WERI-Rb-1 (cell line): ENCODE data around the gene GIMAP5.
"Not testable (repeated sequence)": the region's sequence is repeated elsewhere in the genome, so short reads cannot be mapped to it uniquely, and the experiment has no call there.

Experiments used
- DNase-seq: peaks from one replicate; pipeline ENCODE4 v3.0.0-alpha.2; 2020
- H3K27ac ChIP-seq: fragments of 250-450 bp; sonication (Bioruptor Pico); 2 replicates; pipeline ENCODE4 v1.5.1; 2020; ENCODE audit warnings: mild to moderate bottlenecking, moderate library complexity
- H3K27me3 ChIP-seq: fragments of 250-450 bp; sonication (Bioruptor Pico); 2 replicates; pipeline ENCODE4 v1.5.1; 2021; ENCODE audit warnings: mild to moderate bottlenecking, low read depth, moderate library complexity; ENCODE audit not compliant: insufficient read depth, severe bottlenecking
- H3K36me3 ChIP-seq: fragments of 250-450 bp; sonication (Bioruptor Pico); 2 replicates; pipeline ENCODE4 v1.5.1; 2020; ENCODE audit warnings: mild to moderate bottlenecking, moderate library complexity
- H3K4me3 ChIP-seq: 2 replicates; pipeline ENCODE4 v1.5.1; 2011; ENCODE audit warnings: low read depth, mild to moderate bottlenecking, control low read depth, low read length
- H3K9me3 ChIP-seq: fragments of 250-450 bp; sonication (Bioruptor Pico); 2 replicates; pipeline ENCODE4 v1.5.1; 2021; ENCODE audit warnings: mild to moderate bottlenecking, moderate library complexity; ENCODE audit not compliant: severe bottlenecking
- CTCF ChIP-seq: IDR thresholded peaks from 2 replicates; pipeline ENCODE4 v1.5.1; 2011; ENCODE audit warnings: low read depth, mild to moderate bottlenecking, control low read depth, inconsistent platforms, low read length

GIMAP5 gene

GRCh38 chr7:150756858-150757257 is 19.6 kb downstream of the GIMAP5 start:
- H3K9me3 ChIP-seq, result no peaks in the 10 kb centered on the region
- no peak for DNase-seq
- no peaks in the 10 kb centered on the region for H3K27me3 ChIP-seq
- H3K4me3 ChIP-seq, result no peak overlapping the region
- no peak overlapping the region for H3K27ac ChIP-seq
- H3K36me3 ChIP-seq, result no peaks in the 10 kb centered on the region
- TF ChIP-seq CTCF, result no peak

GRCh38 chr7:150759479-150759878 is 22.3 kb downstream of the GIMAP5 start:
- no peak for TF ChIP-seq CTCF
- no peaks in the 10 kb centered on the region for H3K27me3 ChIP-seq
- DNase-seq, result no peak
- H3K27ac ChIP-seq, result no peak overlapping the region
- H3K4me3 ChIP-seq, result no peak overlapping the region
- H3K9me3 ChIP-seq, result no peaks in the 10 kb centered on the region
- no peaks in the 10 kb centered on the region for H3K36me3 ChIP-seq

DNA sequence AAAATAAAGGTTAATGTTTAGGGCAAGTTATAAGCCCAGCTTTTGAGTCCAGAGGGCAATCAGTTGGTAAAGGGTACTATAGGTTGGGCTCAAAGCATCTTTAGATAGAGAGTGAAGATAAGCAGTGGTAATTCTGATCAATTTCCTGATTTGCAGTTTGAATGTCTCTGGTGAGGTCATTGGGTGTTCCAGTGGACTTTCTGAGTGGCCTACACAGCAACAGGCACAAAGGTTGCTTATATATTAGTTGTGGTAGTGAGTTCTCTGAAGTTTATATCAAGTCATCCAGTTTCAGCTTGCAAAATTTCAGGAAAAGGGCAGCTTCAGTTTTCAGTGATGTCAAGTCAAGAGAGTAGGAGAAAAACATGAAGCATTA is 29.1 kb downstream of the GIMAP5 start:
- H3K9me3 ChIP-seq, result no peaks in the 10 kb centered on the region
- H3K27me3 ChIP-seq, result no peaks in the 10 kb centered on the region
- no peaks in the 10 kb centered on the region for H3K36me3 ChIP-seq
- no peak overlapping the region for H3K4me3 ChIP-seq
- no peak for TF ChIP-seq CTCF
- no peak overlapping the region for H3K27ac ChIP-seq
- DNase-seq, result no peak

DNA sequence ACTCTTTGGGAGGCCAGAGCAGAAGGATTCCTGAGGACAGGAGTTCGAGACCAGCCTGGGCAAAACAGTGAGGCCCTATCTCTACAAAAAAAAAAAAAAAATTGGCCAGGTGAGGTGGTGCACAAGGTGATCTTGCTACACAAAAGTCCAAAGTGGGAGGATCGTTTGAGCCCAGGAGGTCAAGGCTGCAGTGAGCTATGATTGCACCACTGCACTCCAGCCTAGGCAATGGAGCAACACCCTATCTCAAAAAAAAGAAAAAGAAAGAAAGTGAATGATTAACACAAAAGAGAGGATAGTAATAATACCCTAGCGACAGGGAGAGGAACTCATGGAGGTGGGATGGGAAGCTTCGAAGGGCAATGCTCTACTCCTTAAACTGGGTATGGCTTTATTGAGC is 32.5 kb downstream of the GIMAP5 start:
- Histone ChIP-seq H3K27ac (no peak overlapping the region), H3K4me3 (no peak overlapping the region), H3K27me3 (no peaks in the 10 kb centered on the region), H3K9me3 (no peaks in the 10 kb centered on the region), H3K36me3 (no peaks in the 10 kb centered on the region)
- DNase-seq, result no peak
- no peak for TF ChIP-seq CTCF

DNA sequence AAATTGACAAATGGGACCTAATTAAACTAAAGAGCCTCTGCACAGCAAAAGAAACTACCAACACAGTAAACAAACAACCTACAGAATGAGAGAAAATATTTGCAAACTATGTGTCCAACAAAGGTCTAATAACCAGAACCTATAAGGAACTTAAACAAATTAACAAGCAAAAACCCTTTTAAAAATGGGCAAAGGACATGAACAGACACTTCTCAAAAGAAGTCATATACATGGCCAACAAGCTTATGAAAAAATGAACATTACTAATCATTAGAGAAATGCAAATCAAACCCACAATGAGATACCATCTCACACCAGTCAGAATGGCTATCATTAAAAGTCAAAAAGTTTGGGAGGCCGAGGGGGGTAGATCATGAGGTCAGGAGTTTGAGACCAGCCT is 36.9 kb downstream of the GIMAP5 start:
- not testable (repeated sequence) for DNase-seq, H3K9me3 ChIP-seq, H3K36me3 ChIP-seq, H3K27ac ChIP-seq, H3K4me3 ChIP-seq, H3K27me3 ChIP-seq

DNA sequence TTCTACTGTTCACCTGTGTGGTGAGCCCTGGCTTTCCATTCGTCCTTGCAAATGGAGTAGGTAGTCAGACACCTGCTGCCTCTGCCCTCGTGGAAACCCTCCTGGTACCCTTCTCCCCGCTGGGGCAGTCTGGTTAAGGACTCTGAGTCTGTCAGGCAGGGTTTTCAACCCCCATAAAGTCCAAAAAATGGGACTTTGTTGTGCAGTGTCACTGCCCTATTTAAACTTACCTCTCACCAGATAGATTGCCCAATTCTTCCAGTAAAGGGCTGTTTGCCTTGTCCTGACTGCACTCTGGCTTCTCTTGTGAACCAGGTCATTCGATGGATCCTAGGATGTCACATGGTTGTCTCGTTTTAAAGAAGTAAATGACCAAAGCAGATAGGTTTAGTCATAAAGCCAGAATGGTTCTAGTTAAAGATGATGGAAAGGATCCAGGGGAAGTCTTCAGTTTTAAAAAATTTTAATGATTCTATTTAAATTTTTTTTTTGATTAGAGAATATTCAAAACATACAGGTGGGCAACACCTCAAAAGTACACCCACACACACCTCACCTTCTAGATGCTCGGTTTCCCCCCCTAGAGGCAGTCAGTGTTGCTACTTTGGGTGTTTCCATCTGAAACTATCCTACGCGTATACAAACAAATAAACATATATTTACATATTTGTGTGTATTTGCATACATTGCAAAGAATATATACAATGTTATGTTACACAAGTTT is 41.0 kb downstream of the GIMAP5 start:
- Histone ChIP-seq H3K36me3 (no peaks in the 10 kb centered on the region), H3K4me3 (no peak overlapping the region), H3K27ac (no peak overlapping the region), H3K27me3 (no peaks in the 10 kb centered on the region), H3K9me3 (no peaks in the 10 kb centered on the region)
- DNase-seq, result no peak
- TF ChIP-seq CTCF, result no peak
